Rectal smooth muscle tissue (tissue), 1 donor: ENCODE data around the gene DCST1.

Source experiments
- H3K27ac ChIP-seq: one replicate; pipeline ENCODE4 v1.7.0; 2013; ENCODE audit warnings: low read depth, low read length, inconsistent platforms
- H3K27me3 ChIP-seq: one replicate; pipeline ENCODE4 v1.7.0; 2013; ENCODE audit warnings: low read length; ENCODE audit not compliant: control insufficient read depth, insufficient read depth
- H3K36me3 ChIP-seq: one replicate; pipeline ENCODE4 v1.7.0; 2013; ENCODE audit warnings: low read length; ENCODE audit not compliant: control insufficient read depth, insufficient read depth
- H3K4me1 ChIP-seq: one replicate; pipeline ENCODE4 v1.7.0; 2013; ENCODE audit warnings: low read length; ENCODE audit not compliant: control insufficient read depth, insufficient read depth
- H3K4me3 ChIP-seq: one replicate; pipeline ENCODE4 v1.7.0; 2013; ENCODE audit warnings: low read length
- H3K9ac ChIP-seq: one replicate; pipeline ENCODE4 v1.7.0; 2013; ENCODE audit warnings: low read length

The DCST1 gene

GRCh38 chr1:155070721-155071569, 37.3 kb downstream of the DCST1 start:
- Histone ChIP-seq H3K4me1 (peaks cover 5% of the 10 kb centered on the region), H3K27me3 (no peaks in the 10 kb centered on the region), H3K9ac (peak overlapping the region; percentile 68), H3K4me3 (peak overlapping the region; percentile 76), H3K36me3 (peaks cover 8% of the 10 kb centered on the region), H3K27ac (peak overlapping the region; percentile 34)

DNA sequence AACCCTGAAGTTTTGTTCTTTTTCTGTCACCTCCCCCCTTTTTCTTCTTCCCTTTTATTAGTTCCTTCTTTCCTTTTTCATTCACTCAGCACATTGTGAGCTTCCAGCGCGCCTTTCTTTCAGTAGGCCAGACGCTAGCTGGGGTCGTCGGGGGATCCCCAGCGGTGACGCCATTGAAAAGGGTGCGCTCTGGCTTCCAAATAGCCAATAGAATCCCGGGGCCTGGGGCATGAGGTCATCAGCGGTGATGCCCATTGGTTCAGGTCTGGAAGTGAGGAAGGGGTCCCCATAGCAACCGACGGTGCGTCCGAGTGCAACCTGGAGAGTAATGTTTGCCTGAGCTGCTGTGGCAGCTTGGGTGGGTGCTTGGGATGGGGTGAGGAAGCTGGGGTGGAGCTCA, 38.1 kb downstream of the DCST1 start:
- peaks cover 5% of the 10 kb centered on the region for H3K4me1 ChIP-seq
- peak overlapping the region; percentile 76 for H3K4me3 ChIP-seq
- no peak overlapping the region for H3K27ac ChIP-seq
- peaks cover 8% of the 10 kb centered on the region for H3K36me3 ChIP-seq
- no peaks in the 10 kb centered on the region for H3K27me3 ChIP-seq
- no peak overlapping the region for H3K9ac ChIP-seq

- peaks cover 5% of the 10 kb centered on the region for H3K4me1 ChIP-seq
- no peak overlapping the region for H3K27ac ChIP-seq
- H3K36me3 ChIP-seq = peaks cover 6% of the 10 kb centered on the region
- H3K27me3 ChIP-seq = no peaks in the 10 kb centered on the region
- no peak overlapping the region for H3K4me3 ChIP-seq
- no peak overlapping the region for H3K9ac ChIP-seq
These were observed 39.1 kb downstream of the DCST1 start for GRCh38 chr1:155072531-155073289.

DNA sequence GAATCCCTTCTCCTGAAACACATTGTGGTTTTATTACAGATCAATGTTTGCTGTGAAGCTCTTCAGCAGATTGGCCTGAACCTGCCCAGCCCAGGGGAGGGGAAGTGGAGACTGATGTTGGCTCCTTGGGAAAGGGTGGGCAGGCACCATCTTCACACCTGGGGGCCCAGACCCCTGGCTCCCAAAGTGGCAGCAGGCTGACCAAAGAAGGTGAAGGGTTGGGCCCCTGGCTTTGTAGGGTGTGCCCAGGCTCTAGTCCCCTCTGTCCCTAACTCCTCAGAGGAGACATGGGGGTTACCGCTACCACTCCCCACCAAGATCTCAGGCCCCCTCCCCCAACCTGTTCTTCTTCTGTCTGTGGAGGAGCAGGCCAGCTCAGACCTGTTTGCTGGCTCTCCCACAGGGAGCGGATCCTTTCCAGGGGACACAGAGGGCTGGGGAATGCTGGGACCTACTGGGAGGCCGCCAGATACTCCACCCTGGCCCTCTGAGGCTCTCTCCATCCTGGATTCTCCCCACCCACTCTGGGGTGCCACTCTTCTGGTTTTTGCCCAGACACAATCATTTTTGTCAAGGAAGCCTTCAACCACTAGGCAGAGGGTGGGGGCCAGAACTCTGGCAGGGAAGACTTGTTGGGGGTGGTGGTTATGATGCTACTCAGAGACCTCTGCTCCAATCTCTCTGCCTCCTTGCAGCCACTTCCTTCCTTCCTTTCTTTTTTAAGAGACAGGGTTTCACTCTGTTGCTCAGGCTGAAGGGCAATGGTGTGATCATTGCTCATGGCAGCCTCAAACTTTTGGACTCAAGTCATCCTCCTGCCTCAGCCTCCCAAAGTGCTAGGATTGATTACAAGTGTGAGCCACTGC, 40.0 kb downstream of the DCST1 start:
- peaks cover 5% of the 10 kb centered on the region for H3K4me1 ChIP-seq
- no peak overlapping the region for H3K4me3 ChIP-seq
- no peak overlapping the region for H3K27ac ChIP-seq
- H3K36me3 ChIP-seq = peaks cover 5% of the 10 kb centered on the region
- no peaks in the 10 kb centered on the region for H3K27me3 ChIP-seq
- H3K9ac ChIP-seq = no peak overlapping the region

- Histone ChIP-seq H3K4me3 (no peak overlapping the region), H3K27ac (no peak overlapping the region), H3K9ac (no peak overlapping the region), H3K36me3 (no peaks in the 10 kb centered on the region), H3K4me1 (peaks cover 6% of the 10 kb centered on the region), H3K27me3 (peaks cover 10% of the 10 kb centered on the region)
These were observed 41.9 kb downstream of the DCST1 start for GRCh38 chr1:155075535-155075934.

- Histone ChIP-seq H3K4me3 (no peak overlapping the region), H3K9ac (no peak overlapping the region), H3K27ac (no peak overlapping the region), H3K4me1 (peaks cover 9% of the 10 kb centered on the region), H3K36me3 (no peaks in the 10 kb centered on the region), H3K27me3 (peaks cover 15% of the 10 kb centered on the region)
These were observed 42.7 kb downstream of the DCST1 start for GRCh38 chr1:155076371-155076770.

GRCh38 chr1:155077346-155077745, 43.7 kb downstream of the DCST1 start:
- no peaks in the 10 kb centered on the region for H3K36me3 ChIP-seq
- no peak overlapping the region for H3K4me3 ChIP-seq
- H3K9ac ChIP-seq = no peak overlapping the region
- H3K27me3 ChIP-seq = peaks cover 18% of the 10 kb centered on the region
- no peak overlapping the region for H3K27ac ChIP-seq
- H3K4me1 ChIP-seq = peaks cover 10% of the 10 kb centered on the region

DNA sequence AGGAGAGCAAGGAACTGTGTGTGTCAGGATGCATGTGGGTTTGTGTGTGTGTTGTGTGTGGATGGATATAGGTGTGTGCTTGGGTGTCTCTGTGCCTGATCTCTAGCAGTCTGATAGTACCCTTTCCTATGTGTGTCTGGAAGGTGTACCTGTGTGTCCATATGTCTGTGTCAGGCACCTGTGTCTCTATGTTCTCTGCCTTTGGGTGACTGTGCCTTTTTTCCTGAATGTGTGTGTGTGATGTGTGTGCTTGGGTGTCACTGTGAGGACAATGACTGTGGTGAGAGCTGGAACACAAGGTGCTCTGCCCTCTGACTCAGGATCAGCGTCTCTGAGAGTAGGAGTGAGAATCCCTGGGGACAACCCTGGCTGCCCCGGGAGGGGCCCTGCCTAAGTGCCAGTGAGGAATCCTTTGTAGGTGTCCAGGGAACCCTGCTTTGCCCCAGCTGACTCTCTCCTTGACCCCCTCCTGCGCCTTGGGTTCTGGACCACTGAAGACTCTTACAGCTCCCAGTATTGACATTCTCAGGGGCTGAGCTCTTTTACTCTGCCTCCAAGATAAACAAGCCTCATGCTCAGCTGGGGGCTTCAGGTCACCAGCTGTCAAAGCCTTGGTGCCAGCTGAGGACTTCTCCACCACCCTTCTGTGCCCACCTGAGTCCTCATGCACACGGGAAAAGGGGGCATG, 44.3 kb downstream of the DCST1 start:
- H3K4me3 ChIP-seq = no peak overlapping the region
- H3K36me3 ChIP-seq = no peaks in the 10 kb centered on the region
- no peak overlapping the region for H3K9ac ChIP-seq
- peaks cover 10% of the 10 kb centered on the region for H3K4me1 ChIP-seq
- H3K27me3 ChIP-seq = peaks cover 20% of the 10 kb centered on the region
- H3K27ac ChIP-seq = no peak overlapping the region

GRCh38 chr1:155078469-155079209, 45.0 kb downstream of the DCST1 start, which contains the start of gene EFNA3:
EFNA3 (plus strand) TSS chr1:155078837; CDS start chr1:155078942, 105 bp downstream.
- Histone ChIP-seq H3K27ac (no peak within 1 kb of the TSS), H3K9ac (peak within 1 kb of the TSS; percentile 2), H3K36me3 (no peaks in the 10 kb centered on the region), H3K27me3 (peaks cover 27% of the 10 kb centered on the region), H3K4me3 (peak within 1 kb of the TSS; percentile 40), H3K4me1 (peaks cover 10% of the 10 kb centered on the region)

- no peak overlapping the region for H3K27ac ChIP-seq
- H3K4me1 ChIP-seq = peaks cover 10% of the 10 kb centered on the region
- no peaks in the 10 kb centered on the region for H3K36me3 ChIP-seq
- H3K4me3 ChIP-seq = peak overlapping the region; percentile 40
- H3K9ac ChIP-seq = no peak overlapping the region
- H3K27me3 ChIP-seq = peaks cover 31% of the 10 kb centered on the region
These were observed 45.5 kb downstream of the DCST1 start for GRCh38 chr1:155079210-155079486.

DNA sequence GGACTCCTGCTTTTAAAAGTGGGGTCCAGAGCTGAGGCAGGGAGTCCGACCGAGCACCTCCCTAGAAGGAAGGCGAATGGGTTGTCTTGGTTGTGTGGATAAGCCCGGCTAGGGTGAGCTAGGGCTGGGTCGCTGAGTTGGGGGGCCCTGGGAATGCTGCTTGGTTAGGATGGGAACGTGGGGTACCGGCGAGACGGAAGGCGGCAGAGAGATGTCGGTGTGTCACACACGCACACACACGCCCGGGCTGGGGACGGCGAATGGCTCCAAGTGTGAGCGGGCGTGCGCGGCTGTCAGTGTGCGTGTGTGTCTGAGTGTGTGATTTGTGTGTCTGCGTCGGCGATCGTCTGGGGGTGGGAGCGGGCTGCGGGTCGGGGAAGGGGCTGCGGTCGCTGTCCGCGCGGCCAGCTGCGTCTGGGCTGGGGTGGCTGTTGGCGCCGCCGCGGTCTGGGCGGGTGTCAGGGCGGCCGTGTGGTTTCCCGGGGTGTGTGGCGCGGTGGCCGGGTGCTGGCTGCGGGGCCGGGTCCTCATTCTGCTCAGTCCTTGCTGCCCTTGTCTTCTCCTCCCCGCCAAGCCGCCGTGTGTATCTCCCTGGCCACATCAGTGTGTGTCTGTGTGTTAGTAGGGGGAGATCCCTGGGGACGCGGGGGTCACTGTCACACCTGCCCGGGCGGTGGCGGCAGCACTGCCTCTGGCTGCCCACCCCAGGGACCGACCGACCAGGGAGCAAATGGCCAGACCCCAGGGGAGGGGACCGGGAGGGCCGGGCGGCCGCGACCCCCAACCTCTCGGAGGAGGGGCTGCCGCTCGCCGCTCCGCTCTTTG, 46.1 kb downstream of the DCST1 start:
- H3K36me3 ChIP-seq = no peaks in the 10 kb centered on the region
- peaks cover 14% of the 10 kb centered on the region for H3K4me1 ChIP-seq
- peak overlapping the region; percentile 2 for H3K9ac ChIP-seq
- H3K27ac ChIP-seq = no peak overlapping the region
- peaks cover 33% of the 10 kb centered on the region for H3K27me3 ChIP-seq
- H3K4me3 ChIP-seq = peak overlapping the region; percentile 51
